Liver (tissue), 9 donors: ENCODE data around the gene MEAK7. TPM values are rescaled to one million over a fixed set of nuclear protein-coding genes. Genes with fewer than 3 reads are reported as not detected.

Source experiments
- DNase-seq: peaks from one replicate; pipeline ENCODE4 v3.0.0-alpha.2; 2017; ENCODE audit warnings: low spot score
- H3K27ac ChIP-seq, 2 donors: one replicate each; pipeline ENCODE4 v1.7.0; 2013; ENCODE audit warnings: inconsistent platforms in 2 of 2, low read length in 2 of 2, control low read depth in 1 of 2, low read depth in 1 of 2, mild to moderate bottlenecking in 1 of 2
- H3K27me3 ChIP-seq, 4 donors: one replicate each; pipeline versions ENCODE4 v1.6.1 to v1.7.0; 2013; ENCODE audit warnings: low read length in 3 of 4, inconsistent platforms in 1 of 4, mild to moderate bottlenecking in 1 of 4, moderate library complexity in 1 of 4; ENCODE audit not compliant: control insufficient read depth in 4 of 4, insufficient read depth in 4 of 4
- H3K36me3 ChIP-seq, 4 donors: one replicate each; pipeline versions ENCODE4 v1.6.1 to v1.7.0; 2013; ENCODE audit warnings: low read length in 3 of 4, mild to moderate bottlenecking in 3 of 4, low read depth in 1 of 4, moderate library complexity in 1 of 4; ENCODE audit not compliant: control insufficient read depth in 4 of 4, insufficient read depth in 3 of 4
- H3K4me1 ChIP-seq, 4 donors: one replicate each; pipeline versions ENCODE4 v1.6.1 to v1.7.0; 2013; ENCODE audit warnings: low read length in 3 of 4, mild to moderate bottlenecking in 3 of 4, moderate library complexity in 1 of 4; ENCODE audit not compliant: control insufficient read depth in 4 of 4, insufficient read depth in 4 of 4
- H3K4me3 ChIP-seq, 3 donors: one replicate each; pipeline versions ENCODE4 v1.6.1 to v1.7.0; 2013; ENCODE audit warnings: low read length in 3 of 3, control low read depth in 1 of 3, low read depth in 1 of 3, mild to moderate bottlenecking in 1 of 3
- H3K9ac ChIP-seq, 2 donors: one replicate each; pipeline ENCODE4 v1.7.0; 2013; ENCODE audit warnings: low read length in 2 of 2, mild to moderate bottlenecking in 2 of 2, moderate library complexity in 2 of 2, control low read depth in 1 of 2, low read depth in 1 of 2
- H3K9me3 ChIP-seq, 4 donors: one replicate each; pipeline versions ENCODE4 v1.6.1 to v1.7.0; 2013; ENCODE audit warnings: low read length in 3 of 4; ENCODE audit not compliant: control insufficient read depth in 4 of 4
- ATF3 ChIP-seq: IDR thresholded peaks from 2 replicates; pipeline ENCODE4 v1.6.1; 2016; ENCODE audit warnings: antibody characterized with exemption
- CTCF ChIP-seq: fragments of 150-350 bp; IDR thresholded peaks from 2 replicates; pipeline ENCODE4 v1.5.1; 2017; ENCODE audit warnings: improper control_type of control experiment, low read depth, low read length; ENCODE audit not compliant: missing input control
- EGR1 ChIP-seq, 2 donors: IDR thresholded peaks; 2 replicates each; pipeline ENCODE4 v1.6.1; 2016 to 2018; ENCODE audit warnings: antibody characterized with exemption in 2 of 2, low read depth in 2 of 2
- FOXA1 ChIP-seq: IDR thresholded peaks from 2 replicates; pipeline ENCODE4 v1.6.1; 2016; ENCODE audit warnings: antibody characterized with exemption
- FOXA2 ChIP-seq: IDR thresholded peaks from 2 replicates; pipeline ENCODE4 v1.6.1; 2016; ENCODE audit warnings: antibody characterized with exemption
- GABPA ChIP-seq, 2 donors: IDR thresholded peaks in 1 of 2; conservative IDR thresholded peaks in 1 of 2; 2 replicates each; pipeline ENCODE4 v1.6.1; 2016; ENCODE audit warnings: antibody characterized with exemption in 2 of 2, mild to moderate bottlenecking in 1 of 2, moderate library complexity in 1 of 2
- HNF4A ChIP-seq, 2 donors: conservative IDR thresholded peaks; 2 replicates each; pipeline ENCODE4 v1.6.1; 2016; ENCODE audit warnings: antibody characterized with exemption in 2 of 2, mild to moderate bottlenecking in 2 of 2
- HNF4G ChIP-seq: IDR thresholded peaks from 2 replicates; pipeline ENCODE4 v1.6.1; 2016; ENCODE audit warnings: antibody characterized with exemption
- JUND ChIP-seq, 2 donors: IDR thresholded peaks; 2 replicates each; pipeline ENCODE4 v1.6.1; 2016; ENCODE audit warnings: antibody characterized with exemption in 2 of 2
- MAX ChIP-seq: IDR thresholded peaks from 2 replicates; pipeline ENCODE4 v1.6.1; 2016; ENCODE audit warnings: antibody characterized with exemption
- NR2F2 ChIP-seq: IDR thresholded peaks from 2 replicates; pipeline ENCODE4 v1.6.1; 2016; ENCODE audit warnings: antibody characterized with exemption
- RAD21 ChIP-seq, 2 donors: IDR thresholded peaks; 2 replicates each; pipeline ENCODE4 v1.6.1; 2016; ENCODE audit warnings: antibody characterized with exemption in 2 of 2, mild to moderate bottlenecking in 2 of 2
- REST ChIP-seq: IDR thresholded peaks from 2 replicates; pipeline ENCODE4 v1.6.1; 2016; ENCODE audit warnings: antibody characterized with exemption, mild to moderate bottlenecking
- RXRA ChIP-seq, 2 donors: IDR thresholded peaks; 2 replicates each; pipeline ENCODE4 v1.6.1; 2017 to 2018; ENCODE audit warnings: antibody characterized with exemption in 2 of 2, mild to moderate bottlenecking in 1 of 2
- TAF1 ChIP-seq: conservative IDR thresholded peaks from 2 replicates; pipeline ENCODE4 v1.6.1; 2016; ENCODE audit warnings: antibody characterized with exemption, mild to moderate bottlenecking
- WGBS: extraction: QIAGEN DNeasy Blood & Tissue Kit; methylation state at CpG from one replicate; pipeline ENCODE4 v1.1.7; 2013; 5-methylcytosine and 5-hydroxymethylcytosine counted together
- polyA plus RNA-seq, 2 donors: library from polyadenylated mRNA; stranded (reverse) in 1 of 2; unstranded in 1 of 2; fragments of 200-250 nt in 1 of 2; fragments of >200 nt in 1 of 2; fragmentation: Nextera tagmentation in 1 of 2; extraction: Ambion mirVana in 1 of 2; gene quantifications; one replicate each; pipeline versions ENCODE4 v1.2.1 to v1.2.3, GENCODE V29; 2013 to 2015
- total RNA-seq, 2 donors: library from RNA; depleted of rRNA; stranded (reverse); fragments of >200 nt; gene quantifications; one replicate each; pipeline ENCODE4 v1.2.3, GENCODE V29; 2014
- donor health status: healthy.
- donor health status: healthy.
- donor health status: healthy.
- donor health status: healthy.
- donor health status: healthy.

MEAK7 gene
- total and polyA plus RNA-seq, 4 donors: 1.3 to 4.0 (median 2.2) TPM

GRCh38 chr16:84543253-84543652, 38.8 kb upstream of the MEAK7 start:
- no peaks in the 10 kb centered on the region for H3K36me3 ChIP-seq
- peaks cover 0 to 4% (median 0%) of the 10 kb centered on the region in 4 donors for H3K4me1 ChIP-seq
- H3K4me3 ChIP-seq: no peak overlapping the region
- no peak overlapping the region for H3K9ac ChIP-seq
- WGBS: 91% methylated on average over 2 of the region's 2 CpGs
- no peaks in the 10 kb centered on the region for H3K9me3 ChIP-seq
- TF ChIP-seq ATF3 (no peak), HNF4A (conservative IDR thresholded peaks at IDR 0.05) (no peak), RAD21 (IDR thresholded peaks at IDR 0.05) (no peak)
- no peaks in the 10 kb centered on the region for H3K27me3 ChIP-seq
- no peak overlapping the region for H3K27ac ChIP-seq
- no peak for DNase-seq

- no peak for DNase-seq
- no peak for TF ChIP-seq RXRA (IDR thresholded peaks at IDR 0.05)
- TF ChIP-seq GABPA (IDR thresholded peaks at IDR 0.05 in 1 of 2, conservative IDR thresholded peaks at IDR 0.05 in 1 of 2): no peak
- no peak for TF ChIP-seq NR2F2
- no peak for TF ChIP-seq TAF1
- no peak for TF ChIP-seq FOXA2
- TF ChIP-seq JUND (IDR thresholded peaks at IDR 0.05): no peak
- no peak for TF ChIP-seq CTCF
- TF ChIP-seq EGR1 (IDR thresholded peaks at IDR 0.05; ENCODE audit: low read depth in 2 of 2): no peak
- no peak for TF ChIP-seq HNF4G
- no peak for TF ChIP-seq FOXA1
- no peak overlapping the region for H3K4me3 ChIP-seq
These were observed 37.7 kb upstream of the MEAK7 start for GRCh38 chr16:84541999-84542817.

GRCh38 chr16:84540194-84540593, 35.7 kb upstream of the MEAK7 start:
- H3K9ac ChIP-seq: no peak overlapping the region
- no peak overlapping the region for H3K4me3 ChIP-seq
- DNase-seq: no peak
- H3K4me1 ChIP-seq: peaks cover 0 to 4% (median 0%) of the 10 kb centered on the region in 4 donors
- TF ChIP-seq RAD21 (IDR thresholded peaks at IDR 0.05) (no peak), FOXA2 (no peak), FOXA1 (no peak), CTCF (no peak), MAX (no peak), REST (no peak), GABPA (IDR thresholded peaks at IDR 0.05 in 1 of 2, conservative IDR thresholded peaks at IDR 0.05 in 1 of 2) (no peak)
- H3K27ac ChIP-seq: no peak overlapping the region
- WGBS: 95% methylated on average over 4 of the region's 4 CpGs
- H3K36me3 ChIP-seq: no peaks in the 10 kb centered on the region
- H3K27me3 ChIP-seq: no peaks in the 10 kb centered on the region
- no peaks in the 10 kb centered on the region for H3K9me3 ChIP-seq

More at GRCh38 chr16:84541999-84542817, 37.7 kb upstream of the MEAK7 start:
- 47% methylated on average over 7 of the region's 7 CpGs for WGBS
- no peaks in the 10 kb centered on the region for H3K36me3 ChIP-seq
- peaks cover 0 to 4% (median 0%) of the 10 kb centered on the region in 4 donors for H3K4me1 ChIP-seq
- H3K27ac ChIP-seq: no peak overlapping the region
- H3K27me3 ChIP-seq: no peaks in the 10 kb centered on the region
- H3K9me3 ChIP-seq: no peaks in the 10 kb centered on the region
- no peak overlapping the region for H3K9ac ChIP-seq
